Neural progenitor cell (in vitro differentiated cells): Measurements from ENCODE around the gene SCAMP3. TPM values are rescaled to one million over a fixed set of nuclear protein-coding genes. Genes with fewer than 3 reads are reported as not detected.

Experiments
- DNase-seq: peaks from one replicate; pipeline ENCODE4 v3.0.0-alpha.2; 2016; ENCODE audit warnings: low spot score
- H2AFZ ChIP-seq: fragments of 200-600 bp; sonication (generic); replicated peaks from 2 replicates; pipeline ENCODE4 v1.6.1; 2016; ENCODE audit warnings: antibody characterized with exemption
- H3F3A ChIP-seq: fragments of 200-600 bp; sonication (generic); 2 replicates; pipeline ENCODE4 v1.6.1; 2016; ENCODE audit warnings: antibody characterized with exemption, low read depth
- H3K27ac ChIP-seq: fragments of 200-600 bp; sonication (generic); 2 replicates; pipeline ENCODE4 v1.5.1; 2016; ENCODE audit warnings: mild to moderate bottlenecking
- H3K27me3 ChIP-seq: fragments of 200-600 bp; sonication (generic); 2 replicates; pipeline ENCODE4 v1.6.1; 2016; ENCODE audit warnings: mild to moderate bottlenecking, moderate library complexity
- H3K36me3 ChIP-seq: fragments of 200-600 bp; sonication (generic); 2 replicates; pipeline ENCODE4 v1.5.1; 2016
- H3K4me1 ChIP-seq: fragments of 200-600 bp; sonication (generic); 2 replicates; pipeline ENCODE4 v1.6.1; 2016; ENCODE audit warnings: mixed run types
- H3K4me2 ChIP-seq: fragments of 200-600 bp; sonication (generic); 2 replicates; pipeline ENCODE4 v1.6.1; 2016
- H3K4me3 ChIP-seq: fragments of 200-600 bp; sonication (generic); 2 replicates; pipeline ENCODE4 v1.5.1; 2016
- H3K79me2 ChIP-seq: fragments of 200-600 bp; sonication (generic); 2 replicates; pipeline ENCODE4 v1.6.1; 2016; ENCODE audit warnings: low read depth
- H3K9ac ChIP-seq: fragments of 200-600 bp; sonication (generic); 2 replicates; pipeline ENCODE4 v1.6.1; 2016
- H3K9me3 ChIP-seq: fragments of 200-600 bp; sonication (generic); 2 replicates; pipeline ENCODE4 v1.5.1; 2016; ENCODE audit warnings: low read depth
- H4K20me1 ChIP-seq: fragments of 200-600 bp; sonication (generic); 2 replicates; pipeline ENCODE4 v1.6.1; 2016; ENCODE audit warnings: low read depth
- H3K27ac Mint-ChIP-seq: 3 replicates; pipeline ENCODE4 v1.8.0; 2021; ENCODE audit warnings: mixed read lengths
- H3K27me3 Mint-ChIP-seq: 2 replicates; pipeline ENCODE4 v1.8.0; 2022; ENCODE audit warnings: low read depth, mild to moderate bottlenecking, inconsistent platforms, moderate library complexity, mixed read lengths; ENCODE audit not compliant: insufficient read depth
- H3K36me3 Mint-ChIP-seq: 3 replicates; pipeline ENCODE4 v1.8.0; 2021; ENCODE audit warnings: mixed read lengths
- H3K4me1 Mint-ChIP-seq: 3 replicates; pipeline ENCODE4 v1.8.0; 2021; ENCODE audit warnings: mixed read lengths
- H3K4me3 Mint-ChIP-seq: 3 replicates; pipeline ENCODE4 v1.8.0; 2021; ENCODE audit warnings: mild to moderate bottlenecking, moderate library complexity, mixed read lengths
- H3K9me3 Mint-ChIP-seq: 3 replicates; pipeline ENCODE4 v1.8.0; 2020; ENCODE audit warnings: mixed read lengths
- EZH2 ChIP-seq: fragments of 200-600 bp; sonication (generic); IDR thresholded peaks from 2 replicates; pipeline ENCODE4 v1.6.1; 2017; ENCODE audit warnings: antibody characterized with exemption, mild to moderate bottlenecking, moderate library complexity
- EZH2phosphoT487 ChIP-seq: fragments of 200-600 bp; sonication (generic); IDR thresholded peaks from 2 replicates; pipeline ENCODE4 v1.6.1; 2017; ENCODE audit warnings: antibody characterized with exemption
- total RNA-seq: library from RNA; depleted of rRNA; stranded (reverse); fragments of >200 nt; gene quantifications from 2 replicates; pipeline ENCODE4 v1.2.3, GENCODE V29; 2015; ENCODE audit warnings: low replicate concordance
- TF ChIP-seq, protein P1 (sequence below): fragments of 200-600 bp; sonication (generic); IDR thresholded peaks from 2 replicates; pipeline ENCODE4 v1.5.1; 2017; ENCODE audit warnings: antibody characterized with exemption, mild to moderate bottlenecking

Gene SCAMP3
- total RNA-seq, 1 donor from 2014 or later: 21.8 TPM

DNA sequence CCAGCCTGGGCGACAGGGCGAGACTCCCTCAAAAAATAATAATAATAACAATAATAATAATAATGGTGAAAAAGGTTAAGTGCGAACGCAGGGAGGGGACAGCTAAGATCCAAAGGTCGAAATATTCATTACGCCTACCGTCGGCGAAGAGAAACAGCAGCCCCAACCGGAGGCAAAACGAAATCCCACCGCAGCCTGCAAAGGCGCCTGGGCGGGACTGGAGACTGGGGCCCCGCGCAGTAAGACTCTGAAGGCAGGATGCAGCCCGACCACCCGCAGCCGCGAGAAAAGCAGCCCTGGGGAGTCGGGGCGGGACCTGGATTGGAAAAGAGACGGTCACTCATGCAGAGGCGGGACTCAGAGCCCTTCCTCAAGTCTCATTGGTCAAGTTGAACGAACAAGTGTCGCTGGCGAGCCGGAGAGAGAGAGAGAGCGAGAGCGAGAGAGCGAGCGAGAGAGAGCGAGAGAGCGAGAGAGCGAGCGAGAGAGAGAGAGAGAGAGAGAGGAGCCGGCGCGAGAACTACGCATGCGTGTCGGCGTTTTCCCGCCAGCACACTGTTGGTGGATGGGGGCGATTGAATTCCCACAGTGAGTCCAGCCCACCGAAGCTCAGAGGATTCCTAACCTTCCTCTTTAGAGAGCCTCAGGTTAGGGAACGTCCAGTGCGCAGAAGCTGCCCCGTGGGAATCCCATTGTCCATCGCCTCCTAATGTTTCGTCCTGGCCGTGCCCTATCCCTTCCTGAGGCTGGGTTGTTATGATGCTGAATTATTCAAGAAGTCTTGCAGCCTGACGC lies 17.6 kb downstream of the SCAMP3 start:
- Mint-ChIP-seq H3K36me3 (peaks cover 8% of the 10 kb centered on the region), H3K27ac (peak overlapping the region; percentile 91), H3K9me3 (peaks cover 2% of the 10 kb centered on the region), H3K4me3 (peak overlapping the region; percentile 83), H3K27me3 (peaks cover 10% of the 10 kb centered on the region), H3K4me1 (peaks cover 45% of the 10 kb centered on the region)
- Histone ChIP-seq H3K4me3 (peak overlapping the region; percentile 52), H3K9ac (peak overlapping the region; percentile 41), H3K36me3 (no peaks in the 10 kb centered on the region), H3K79me2 (no peaks in the 10 kb centered on the region), H2AFZ (peak overlapping the region; percentile 65), H3K9me3 (no peaks in the 10 kb centered on the region), H3K27ac (peak overlapping the region; percentile 74), H4K20me1 (no peaks in the 10 kb centered on the region), H3F3A (peaks cover 53% of the 10 kb centered on the region), H3K27me3 (no peaks in the 10 kb centered on the region), H3K4me2 (peak overlapping the region; percentile 80), H3K4me1 (peaks cover 9% of the 10 kb centered on the region)
- TF ChIP-seq, protein P1, sequence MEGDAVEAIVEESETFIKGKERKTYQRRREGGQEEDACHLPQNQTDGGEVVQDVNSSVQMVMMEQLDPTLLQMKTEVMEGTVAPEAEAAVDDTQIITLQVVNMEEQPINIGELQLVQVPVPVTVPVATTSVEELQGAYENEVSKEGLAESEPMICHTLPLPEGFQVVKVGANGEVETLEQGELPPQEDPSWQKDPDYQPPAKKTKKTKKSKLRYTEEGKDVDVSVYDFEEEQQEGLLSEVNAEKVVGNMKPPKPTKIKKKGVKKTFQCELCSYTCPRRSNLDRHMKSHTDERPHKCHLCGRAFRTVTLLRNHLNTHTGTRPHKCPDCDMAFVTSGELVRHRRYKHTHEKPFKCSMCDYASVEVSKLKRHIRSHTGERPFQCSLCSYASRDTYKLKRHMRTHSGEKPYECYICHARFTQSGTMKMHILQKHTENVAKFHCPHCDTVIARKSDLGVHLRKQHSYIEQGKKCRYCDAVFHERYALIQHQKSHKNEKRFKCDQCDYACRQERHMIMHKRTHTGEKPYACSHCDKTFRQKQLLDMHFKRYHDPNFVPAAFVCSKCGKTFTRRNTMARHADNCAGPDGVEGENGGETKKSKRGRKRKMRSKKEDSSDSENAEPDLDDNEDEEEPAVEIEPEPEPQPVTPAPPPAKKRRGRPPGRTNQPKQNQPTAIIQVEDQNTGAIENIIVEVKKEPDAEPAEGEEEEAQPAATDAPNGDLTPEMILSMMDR: peak; percentile 47
- TF ChIP-seq EZH2 (peak; percentile 52), EZH2phosphoT487 (no peak)
- peak; percentile 96 for DNase-seq

DNA sequence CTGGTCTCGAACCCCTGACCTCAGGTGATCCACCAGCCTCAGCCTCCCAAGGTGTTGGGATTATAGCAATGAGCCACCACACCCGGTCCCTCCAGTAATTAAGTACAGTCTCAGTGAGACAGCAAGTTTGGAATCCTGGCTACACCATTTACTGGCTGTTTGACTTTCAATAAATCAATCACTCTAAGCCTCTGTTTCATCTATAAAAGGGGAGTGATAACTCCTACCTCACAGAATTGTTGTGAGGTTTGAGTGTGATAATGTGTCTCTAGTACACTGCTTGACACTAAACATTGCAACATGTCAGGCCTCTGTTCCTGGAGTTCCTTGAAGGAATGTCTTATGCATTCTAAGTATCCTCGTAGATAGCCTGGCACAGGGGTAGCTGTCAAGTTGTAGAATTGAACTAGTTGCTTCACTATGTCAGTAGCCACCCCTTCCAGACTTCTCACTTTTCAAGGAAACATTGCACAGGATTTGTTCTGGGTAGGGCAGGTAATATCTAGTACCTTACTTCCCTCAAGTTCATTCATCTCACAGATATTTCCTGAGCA lies 19.3 kb downstream of the SCAMP3 start:
- H3K27ac Mint-ChIP-seq: no peak overlapping the region
- H3K4me3 ChIP-seq: no peak overlapping the region
- H3K27me3 Mint-ChIP-seq: peaks cover 8% of the 10 kb centered on the region

DNA sequence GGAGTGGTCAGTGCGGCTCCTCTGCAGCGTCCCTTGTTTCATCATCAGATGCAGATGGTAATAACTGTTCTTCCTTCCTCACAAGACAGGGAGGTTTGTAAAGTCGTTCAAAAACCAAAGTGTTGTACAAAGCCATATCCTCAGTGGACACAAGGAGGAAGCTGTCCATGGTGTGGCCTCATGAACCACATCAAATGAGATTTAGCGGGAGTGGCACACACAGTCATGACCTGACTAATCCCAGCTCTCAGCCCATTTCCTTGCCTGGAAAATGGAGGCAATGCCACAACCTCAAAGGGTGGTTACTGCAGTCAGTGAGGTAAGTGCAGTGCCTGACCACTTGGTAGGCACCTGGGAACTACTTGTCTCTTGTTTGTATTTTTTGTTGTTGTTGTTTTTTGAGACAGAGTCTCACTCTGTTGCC lies 20.3 kb downstream of the SCAMP3 start:
- peak overlapping the region; percentile 79 for H3K27ac Mint-ChIP-seq
- Histone ChIP-seq H3K4me1 (peaks cover 9% of the 10 kb centered on the region), H3K79me2 (no peaks in the 10 kb centered on the region), H3K27me3 (no peaks in the 10 kb centered on the region), H3K9me3 (no peaks in the 10 kb centered on the region), H3F3A (peaks cover 52% of the 10 kb centered on the region), H3K36me3 (no peaks in the 10 kb centered on the region), H3K9ac (no peak overlapping the region), H3K4me2 (no peak overlapping the region), H2AFZ (no peak overlapping the region), H3K4me3 (no peak overlapping the region), H3K27ac (no peak overlapping the region), H4K20me1 (no peaks in the 10 kb centered on the region)
- peak overlapping the region; percentile 30 for H3K4me3 Mint-ChIP-seq
- H3K27me3 Mint-ChIP-seq: peaks cover 8% of the 10 kb centered on the region
- H3K36me3 Mint-ChIP-seq: peaks cover 9% of the 10 kb centered on the region
- peaks cover 45% of the 10 kb centered on the region for H3K4me1 Mint-ChIP-seq
- TF ChIP-seq, protein P1: no peak
- TF ChIP-seq EZH2 (no peak), EZH2phosphoT487 (no peak)
- H3K9me3 Mint-ChIP-seq: peaks cover 2% of the 10 kb centered on the region
- DNase-seq: no peak

More for the DNA sequence above, 19.3 kb downstream of the SCAMP3 start:
- Histone ChIP-seq H3K9ac (no peak overlapping the region), H3K79me2 (no peaks in the 10 kb centered on the region), H2AFZ (no peak overlapping the region), H3K27me3 (no peaks in the 10 kb centered on the region), H3K27ac (no peak overlapping the region), H3K4me2 (peak overlapping the region; percentile 80), H3K9me3 (no peaks in the 10 kb centered on the region), H3F3A (peaks cover 53% of the 10 kb centered on the region), H3K36me3 (no peaks in the 10 kb centered on the region), H4K20me1 (no peaks in the 10 kb centered on the region), H3K4me1 (peaks cover 9% of the 10 kb centered on the region)
- Mint-ChIP-seq H3K36me3 (peaks cover 9% of the 10 kb centered on the region), H3K4me1 (peaks cover 45% of the 10 kb centered on the region), H3K9me3 (peaks cover 2% of the 10 kb centered on the region), H3K4me3 (peak overlapping the region; percentile 83)
- DNase-seq: no peak
- TF ChIP-seq EZH2phosphoT487 (no peak), EZH2 (no peak)
- TF ChIP-seq, protein P1: no peak
